ENCODE measurements around the gene SMC1A. TPM values are rescaled to one million over a fixed set of nuclear protein-coding genes. Genes with fewer than 3 reads are reported as not detected.

SMC1A gene
- total and polyA plus RNA-seq, 2 of the 8 experiments (the other 6 are each of a cell fraction or from before 2014, with no cell fraction given) = 22.2 to 98.1 TPM

DNA sequence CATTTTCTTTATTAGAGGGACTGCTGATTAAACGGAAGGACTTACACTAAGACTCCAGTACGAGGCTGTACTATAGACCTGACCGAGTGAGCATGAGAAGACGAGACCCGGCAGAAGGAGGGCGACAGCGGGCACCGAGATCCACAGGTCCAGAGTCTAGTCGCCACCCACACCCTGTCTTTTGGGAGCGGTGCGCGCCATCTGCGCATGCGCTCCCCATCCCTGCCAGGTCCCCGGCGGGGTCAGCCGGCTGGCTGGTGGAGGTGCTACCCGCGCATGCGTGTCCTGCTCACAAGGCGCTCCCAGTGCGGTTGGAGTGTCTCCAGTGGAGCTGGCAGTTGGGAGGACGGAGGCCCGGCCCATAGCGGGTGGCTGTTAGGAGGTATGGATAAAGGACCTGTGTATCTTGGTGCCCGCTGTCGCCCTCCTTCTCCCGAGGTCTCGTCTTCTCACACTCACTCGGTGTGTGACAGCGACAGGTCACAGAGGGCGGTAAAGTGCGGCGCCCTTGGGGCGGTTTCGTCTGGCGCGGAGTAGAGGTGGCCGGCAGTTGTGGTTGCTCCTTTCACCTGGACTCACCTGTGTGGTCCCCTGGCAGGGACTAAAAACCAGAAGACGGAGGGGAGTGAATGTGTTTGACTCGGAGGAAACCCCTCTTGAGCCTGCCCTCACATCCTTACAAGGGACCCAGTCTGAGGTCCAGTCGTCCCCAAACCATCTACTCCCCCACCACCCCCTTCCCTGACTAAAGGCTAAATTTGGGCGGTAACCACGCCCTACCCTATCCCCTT, 19.3 kb upstream of the SMC1A start (continued):
- no peak for TF ChIP-seq CHD7 (IDR thresholded peaks at IDR 0.05; ENCODE audit: insufficient replicate concordance, low read length)
- TF ChIP-seq SIN3A (conservative IDR thresholded peaks at IDR 0.05 in 1 of 2, IDR thresholded peaks at IDR 0.05 in 1 of 2; ENCODE audit: low read depth in 1 of 2, low read length in 2 of 2) = no peak
- no peak for TF ChIP-seq CBX5 (IDR thresholded peaks at IDR 0.05; ENCODE audit: low read depth, low read length)
- no peak for TF ChIP-seq JUND (IDR thresholded peaks at IDR 0.05; ENCODE audit: low read length)
- no peak for TF ChIP-seq RAD21 (IDR thresholded peaks at IDR 0.05 in 1 of 2, conservative IDR thresholded peaks at IDR 0.05 in 1 of 2; ENCODE audit: low read depth in 2 of 2, low read length in 2 of 2)
